PFSK-1 (cell line): ENCODE data around the gene HLX.

ENCODE experiments used
- FOXP2 ChIP-seq: optimal IDR thresholded peaks from 2 replicates; pipeline ENCODE3; 2011; ENCODE audit warnings: borderline replicate concordance, control low read depth, inconsistent platforms; ENCODE audit not compliant: insufficient read depth; ENCODE audit errors: extremely low read length, extremely low read depth
- POLR2AphosphoS5 ChIP-seq: IDR thresholded peaks from 2 replicates; pipeline ENCODE4 v1.6.1; 2012; ENCODE audit warnings: low read depth, mild to moderate bottlenecking, control low read depth, low read length, moderate library complexity
- REST ChIP-seq, 2 experiments: IDR thresholded peaks; 2 replicates each; pipeline versions ENCODE4 v1.6.1 to v1.8.0; 2011 to 2012; ENCODE audit warnings: low read depth in 2 of 2, low read length in 2 of 2, control low read depth in 1 of 2, inconsistent platforms in 1 of 2, mild to moderate bottlenecking in 1 of 2, moderate library complexity in 1 of 2; ENCODE audit not compliant: insufficient read depth in 1 of 2
- SIN3A ChIP-seq: IDR thresholded peaks from 2 replicates; pipeline ENCODE4 v1.6.1; 2012; ENCODE audit warnings: mild to moderate bottlenecking, low read length, moderate library complexity, borderline replicate concordance; ENCODE audit not compliant: insufficient read depth
- TAF1 ChIP-seq: IDR thresholded peaks from 2 replicates; pipeline ENCODE4 v1.6.1; 2012; ENCODE audit warnings: low read length, control low read depth, borderline replicate concordance; ENCODE audit not compliant: insufficient read depth

The HLX gene

DNA sequence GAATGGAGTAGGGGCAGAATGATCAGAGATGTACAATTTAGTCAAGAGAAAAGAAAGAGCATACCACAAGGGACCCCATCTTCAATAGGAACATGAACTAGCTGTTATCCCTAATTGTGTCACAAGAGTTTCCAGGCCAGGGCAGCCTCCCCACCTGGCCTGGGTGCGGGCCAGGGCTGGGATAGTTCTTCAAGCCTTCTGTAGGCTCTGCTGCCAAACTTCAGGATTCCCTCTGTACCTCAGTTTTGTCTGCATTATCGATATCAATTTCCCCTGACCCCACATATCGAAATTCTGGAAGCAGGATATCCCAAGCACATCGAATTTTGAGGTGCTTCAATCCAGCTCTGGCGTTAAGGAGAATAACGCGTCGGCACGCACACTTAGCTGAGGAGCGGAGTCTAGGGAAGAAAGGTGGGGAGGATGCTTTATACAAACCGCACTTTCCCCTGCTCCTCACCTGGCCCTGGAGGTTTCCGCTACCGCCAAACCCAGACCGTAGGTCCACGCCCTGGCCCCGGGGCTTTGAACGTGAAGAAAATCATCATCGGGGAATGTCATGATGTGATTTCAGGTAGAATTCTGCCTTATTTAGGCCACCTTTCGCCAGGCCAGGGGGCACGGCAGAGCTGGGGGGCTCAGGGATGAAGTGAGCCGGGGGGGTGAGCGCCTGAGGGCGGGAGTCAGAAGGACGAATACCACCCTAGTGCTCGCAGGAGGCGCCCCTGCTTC, 7.4 kb downstream of the HLX start:
- TF ChIP-seq TAF1 (no peak), REST (IDR thresholded peaks at IDR 0.05; ENCODE audit: insufficient read depth in 1 of 2, low read depth in 2 of 2, low read length in 2 of 2) (no peak), SIN3A (no peak), POLR2AphosphoS5 (no peak), FOXP2 (no peak)

DNA sequence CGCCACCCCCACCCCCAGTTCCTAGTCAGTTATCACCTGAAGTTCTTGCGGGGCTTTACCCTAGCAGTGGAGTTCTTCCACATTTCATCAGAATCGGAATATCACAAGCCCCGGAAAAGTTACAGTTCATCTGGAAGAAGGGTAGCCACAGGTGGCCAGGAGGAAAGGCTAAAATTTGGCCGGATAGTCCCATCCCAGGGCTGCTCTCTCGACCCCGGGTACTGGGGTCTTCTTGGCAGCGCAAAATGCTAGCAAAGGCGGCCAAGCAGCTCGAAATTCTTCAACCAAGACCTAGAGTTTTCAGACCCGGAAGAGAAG, 7.9 kb downstream of the HLX start:
- TF ChIP-seq FOXP2 (no peak), REST (IDR thresholded peaks at IDR 0.05; ENCODE audit: insufficient read depth in 1 of 2, low read depth in 2 of 2, low read length in 2 of 2) (no peak), TAF1 (no peak), SIN3A (no peak), POLR2AphosphoS5 (no peak)

DNA sequence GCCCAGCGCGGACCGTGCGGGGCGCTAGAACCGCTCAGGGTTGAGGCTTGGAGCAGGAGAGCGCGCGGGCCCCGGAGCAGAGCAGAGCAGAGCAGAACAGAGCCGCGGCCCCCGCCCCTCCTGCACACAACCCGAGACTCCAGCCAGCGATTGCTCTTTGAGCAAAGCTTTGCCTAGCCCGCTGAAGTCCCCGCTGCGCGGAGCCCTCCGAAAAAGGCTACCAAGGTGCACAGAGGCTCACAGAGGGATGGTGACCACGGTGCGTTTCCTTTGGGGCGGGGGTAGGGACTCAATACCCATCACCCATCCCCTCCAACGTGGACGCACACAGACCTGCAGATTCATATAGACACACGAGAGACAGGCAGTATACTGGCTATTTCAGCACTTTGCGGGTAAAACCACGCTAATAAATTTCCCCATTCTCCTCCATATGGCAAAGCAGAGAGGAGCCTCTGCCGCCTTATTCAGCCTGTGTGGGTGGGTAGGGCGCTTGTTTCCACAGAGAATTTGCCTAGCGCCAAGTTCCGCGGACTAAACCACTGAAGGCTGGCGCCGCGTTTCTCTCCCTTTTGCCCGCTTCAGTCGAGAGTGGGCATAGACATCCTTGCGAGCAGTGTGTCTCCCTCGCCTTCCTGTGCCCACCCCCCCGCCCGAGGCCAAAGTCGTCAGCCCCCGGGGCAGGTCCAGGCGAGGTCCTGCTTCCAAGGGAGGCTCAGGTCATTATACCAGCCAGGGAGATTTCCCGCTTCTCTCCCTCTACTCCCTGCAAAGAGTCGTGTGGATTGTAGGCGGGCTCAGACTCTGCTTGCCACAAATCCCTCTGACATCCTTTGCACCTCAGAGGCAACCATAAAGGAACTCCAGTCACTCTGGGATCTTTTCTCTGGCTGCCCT, 8.5 kb downstream of the HLX start:
- no peak for TF ChIP-seq FOXP2
- TF ChIP-seq POLR2AphosphoS5: no peak
- TF ChIP-seq SIN3A: no peak
- TF ChIP-seq TAF1: no peak
- TF ChIP-seq REST (IDR thresholded peaks at IDR 0.05; ENCODE audit: insufficient read depth in 1 of 2, low read depth in 2 of 2, low read length in 2 of 2): no peak

- TF ChIP-seq POLR2AphosphoS5: no peak
- TF ChIP-seq TAF1: no peak
- TF ChIP-seq REST (IDR thresholded peaks at IDR 0.05; ENCODE audit: insufficient read depth in 1 of 2, low read depth in 2 of 2, low read length in 2 of 2): no peak
- no peak for TF ChIP-seq FOXP2
- no peak for TF ChIP-seq SIN3A
Observed at GRCh38 chr1:220888417-220888986, 9.3 kb downstream of the HLX start.
